K562 (cell line): ENCODE results near the gene PPP2R2D. TPM values are rescaled to one million over a fixed set of nuclear protein-coding genes. Genes with fewer than 3 reads are reported as not detected.

ENCODE experiments used
- ATAC-seq: fragments of 200-7000 bp; cut with Tn5 transposase; 3 replicates; pipeline ENCODE4 v1.9.1; 2020; ENCODE audit warnings: moderate library complexity
- BruUV-seq: library from RNA; stranded (reverse); fragments of 400-500 nt; replicated peaks from 2 replicates; lab custom pipeline; 2021; lab: Mats Ljungman, UMichigan
- CTCF ChIA-PET: fragments of 300-600 bp; formaldehyde crosslinking; extraction: SDS; loops from one replicate; lab custom pipeline; 2021; ENCODE audit warnings: low intra/inter-chr PET ratio; lab: Yijun Ruan, JAX
- POLR2A ChIA-PET: fragments of 300-600, 350-650 bp; sonication (Branson Sonifier 250); formaldehyde crosslinking; extraction: SDS; loops from one replicate; lab custom pipeline; 2021; ENCODE audit warnings: antibody characterized with exemption, inconsistent platforms; lab: Yijun Ruan, JAX
- DNase-seq, 4 experiments: peaks; one replicate each; pipeline versions ENCODE4 v3.0.0 to v3.0.0-alpha.2; 2011 to 2018; ENCODE audit warnings: low spot score in 3 of 4, mixed read lengths in 3 of 4; ENCODE audit errors: extremely low read depth in 1 of 4
- FAIRE-seq: peaks from 2 replicates; lab custom pipeline; 2011; peaks lifted over from hg19 to GRCh38; lab: Jason Lieb, UNC
- H2AFZ ChIP-seq: 2 replicates; pipeline ENCODE4 v1.6.0; 2011; ENCODE audit warnings: low read depth, low read length, control low read depth, inconsistent platforms
- H3K27ac ChIP-seq: fragments of 200-600 bp; 3 replicates; pipeline ENCODE4 v1.8.0; 2011; ENCODE audit warnings: low read depth, mild to moderate bottlenecking, control low read depth, inconsistent platforms, low read length, moderate library complexity, mixed read lengths; ENCODE audit errors: extremely low read depth
- H3K27me3 ChIP-seq, 2 experiments: fragments of 300-600 bp in 1 of 2; 2 replicates in 1 of 2; 3 replicates in 1 of 2; pipeline versions ENCODE4 v1.6.0 to v1.8.0; 2011; ENCODE audit warnings: inconsistent platforms in 2 of 2, low read length in 2 of 2, mild to moderate bottlenecking in 1 of 2, mixed read lengths in 1 of 2, moderate library complexity in 1 of 2; ENCODE audit not compliant: control insufficient read depth in 2 of 2, insufficient read depth in 2 of 2
- H3K36me3 ChIP-seq: fragments of 300-600 bp; 3 replicates; pipeline ENCODE4 v1.8.0; 2011; ENCODE audit warnings: mild to moderate bottlenecking, low read length, inconsistent platforms; ENCODE audit not compliant: control insufficient read depth, insufficient read depth
- H3K4me1 ChIP-seq, 2 experiments: fragments of 200-600 bp in 1 of 2; replicated peaks in 1 of 2; 2 replicates in 1 of 2; 3 replicates in 1 of 2; pipeline versions ENCODE4 v1.5.1 to v1.8.0; 2011; ENCODE audit warnings: inconsistent platforms in 2 of 2, low read length in 2 of 2, mild to moderate bottlenecking in 1 of 2, mixed read lengths in 1 of 2, moderate library complexity in 1 of 2; ENCODE audit not compliant: control insufficient read depth in 2 of 2, insufficient read depth in 2 of 2
- H3K4me2 ChIP-seq: 2 replicates; pipeline ENCODE4 v1.6.1; 2011; ENCODE audit warnings: low read length, control low read depth, inconsistent platforms, mixed read lengths; ENCODE audit not compliant: insufficient read depth
- H3K4me3 ChIP-seq: fragments of 200-600 bp; sonication (generic), shearing (Covaris generic); 2 replicates; pipeline ENCODE4 v1.5.1; 2016; ENCODE audit warnings: control low read depth, inconsistent platforms
- H3K79me2 ChIP-seq: fragments of 200-600 bp; 3 replicates; pipeline ENCODE4 v1.8.0; 2011; ENCODE audit warnings: low read length, inconsistent platforms; ENCODE audit not compliant: control insufficient read depth, insufficient read depth
- H3K9ac ChIP-seq, 2 experiments: 2 replicates each; pipeline versions ENCODE4 v1.6.0 to v1.6.1; 2011; ENCODE audit warnings: low read depth in 2 of 2, low read length in 2 of 2, control low read depth in 1 of 2, inconsistent platforms in 1 of 2, mild to moderate bottlenecking in 1 of 2, mixed read lengths in 1 of 2; ENCODE audit not compliant: insufficient read depth in 1 of 2
- H3K9me1 ChIP-seq: one replicate; pipeline ENCODE4 v1.6.0; 2011; ENCODE audit warnings: inconsistent platforms, mild to moderate bottlenecking, low read length, moderate library complexity; ENCODE audit not compliant: control insufficient read depth, insufficient read depth
- H3K9me3 ChIP-seq: replicated peaks from 2 replicates; pipeline ENCODE4 v1.5.1; 2011; ENCODE audit warnings: low read depth, low read length, inconsistent platforms; ENCODE audit not compliant: control insufficient read depth, insufficient read depth
- H4K20me1 ChIP-seq: replicated peaks from 2 replicates; pipeline ENCODE4 v1.6.1; 2011; ENCODE audit warnings: low read length, inconsistent platforms, mixed read lengths; ENCODE audit not compliant: control insufficient read depth, insufficient read depth
- CEBPB ChIP-seq: fragments of 450-650 bp; IDR thresholded peaks from 2 replicates; pipeline ENCODE4 v1.6.1; 2016; ENCODE audit warnings: missing genetic modification characterization, missing compliant biosample characterization
- POLR3G ChIP-seq: IDR thresholded peaks from 2 replicates; pipeline ENCODE4 v1.6.1; 2011; ENCODE audit not compliant: insufficient read length, insufficient replicate concordance; ENCODE audit errors: extremely low read depth
- WGBS: fragments of 100-300 bp; shearing (Covaris generic); methylation state at CpG from one replicate; pipeline ENCODE4 v1.1.6; 2016; ENCODE audit warnings: low coverage, mixed read lengths; ENCODE audit not compliant: insufficient coverage; ENCODE audit errors: missing lambda C conversion rate; 5-methylcytosine and 5-hydroxymethylcytosine counted together
- in situ Hi-C: fragments of 300-500 bp; cut with MboI; formaldehyde crosslinking; loops from 4 replicates; pipeline ENCODE4 v1.15.0; 2018; ENCODE audit warnings: inconsistent platforms, mixed read lengths
- intact Hi-C: fragments of 100-400 bp; cut with micrococcal nuclease; formaldehyde crosslinking; loops from 2 replicates; pipeline ENCODE4 v1.14.2; 2022
- polyA plus RNA-seq, 8 experiments: library from polyadenylated mRNA; depleted of rRNA in 4 of 8; stranded (reverse) in 5 of 8; unstranded in 3 of 8; fragments of >200 nt; fragmentation: Nextera tagmentation in 2 of 8; fragmentation: Illumina TruSeq in 1 of 8; extraction: Ambion mirVana in 2 of 8; extraction: Trizol in 1 of 8; gene quantifications; 2 replicates each; pipeline versions ENCODE4 v1.2.1 to v1.2.3, GENCODE V29; 2011 to 2014; ENCODE audit warnings: inconsistent platforms in 1 of 8, missing spikeins in 1 of 8
- total RNA-seq, 7 experiments: library from RNA; depleted of rRNA in 6 of 7; stranded (reverse); fragments of >200 nt in 6 of 7; fragmentation: Illumina TruSeq in 2 of 7; extraction: Trizol in 2 of 7; gene quantifications; 2 replicates each; pipeline versions ENCODE4 v1.2.1 to v1.2.3, GENCODE V29; 2011 to 2021; ENCODE audit warnings: low replicate concordance in 1 of 7

Gene PPP2R2D
- total and polyA plus RNA-seq, 9 of the 15 experiments (the other 6 are each of a cell fraction or from before 2014, with no cell fraction given) = 1.9 to 37.0 (median 26.8) TPM

GRCh38 chr10:131997366-131998049 is 96.7 kb downstream of the PPP2R2D start:
- POLR2A ChIA-PET = interaction anchor here (0.6 kb wide), 1 partner anchor 38 kb away, joined by 3 read pairs; no protein-coding TSS in a partner anchor
- ATAC-seq (no peak), FAIRE-seq (no peak), DNase-seq (no peak)
- Histone ChIP-seq H3K9me3 (no peaks in the 10 kb centered on the region), H2AFZ (peak overlapping the region; percentile 89), H3K4me2 (no peak overlapping the region; the same call in 1 of the 2 replicates), H3K9ac (no peak overlapping the region; a peak in 1 of 4 replicates), H3K4me1 (peaks cover 20 to 24% of the 10 kb centered on the region in 2 experiments; a peak in 4 of 5 replicates), H3K4me3 (no peak overlapping the region), H3K9me1 (peaks cover 3% of the 10 kb centered on the region), H4K20me1 (no peaks in the 10 kb centered on the region), H3K36me3 (no peaks in the 10 kb centered on the region), H3K27ac (0 out of 3 replicates have a peak overlapping the region, but pooled peaks have one; percentile 36), H3K79me2 (no peaks in the 10 kb centered on the region), H3K27me3 (no peaks in the 10 kb centered on the region)
- BruUV-seq = no TSS peak
- TF ChIP-seq CEBPB (tag) (peak; percentile 62; the same call in 1 of the 2 replicates), POLR3G (no peak)
- in situ Hi-C loops (no loop called here), intact Hi-C loops (no loop called here)
- CTCF ChIA-PET = no interaction called here
- WGBS = 62% methylated on average over 13 of the region's 13 CpGs
